Breast epithelium (tissue), 4 donors: ENCODE data around the gene ANO7. TPM values are rescaled to one million over a fixed set of nuclear protein-coding genes. Genes with fewer than 3 reads are reported as not detected.

ENCODE experiments used
- DNase-seq, 2 donors: peaks; one replicate each; pipeline ENCODE4 v3.0.0-alpha.2; 2019; ENCODE audit warnings: low spot score in 2 of 2
- H3K27ac ChIP-seq, 2 donors: fragments of 200-600 bp; sonication (generic) in 1 of 2; one replicate each; pipeline ENCODE4 v1.5.1; 2016 to 2019; ENCODE audit warnings: mild to moderate bottlenecking in 1 of 2
- H3K27me3 ChIP-seq, 2 donors: fragments of 200-600 bp; sonication (generic) in 1 of 2; one replicate each; pipeline versions ENCODE4 v1.5.1 to v1.6.0; 2017 to 2019; ENCODE audit warnings: control low read depth in 1 of 2, mild to moderate bottlenecking in 1 of 2
- H3K36me3 ChIP-seq: fragments of 200-600 bp; one replicate; pipeline ENCODE4 v1.5.1; 2019
- H3K4me1 ChIP-seq, 2 donors: fragments of 200-600 bp; sonication (generic); one replicate each; pipeline ENCODE4 v1.5.1; 2016 to 2019; ENCODE audit warnings: control low read depth in 1 of 2
- H3K4me3 ChIP-seq, 3 donors: fragments of 200-600 bp; sonication (generic); 1 replicate in 2 of 3; 2 replicates in 1 of 3; pipeline ENCODE4 v1.5.1; 2016 to 2019; ENCODE audit warnings: mild to moderate bottlenecking in 3 of 3, moderate library complexity in 2 of 3
- H3K9me3 ChIP-seq, 2 donors: fragments of 200-600 bp; sonication (generic) in 1 of 2; one replicate each; pipeline ENCODE4 v1.5.1; 2016 to 2019; ENCODE audit warnings: control low read depth in 1 of 2
- POLR2A ChIP-seq: fragments of 450-650 bp; IDR thresholded peaks from one replicate; pipeline ENCODE4 v1.6.1; 2016; ENCODE audit warnings: antibody characterized with exemption, mild to moderate bottlenecking, moderate library complexity
- POLR2AphosphoS5 ChIP-seq, 3 donors: sonication (generic); formaldehyde crosslinking; IDR thresholded peaks; one replicate each; pipeline ENCODE4 v1.6.1; 2017; ENCODE audit warnings: antibody characterized with exemption in 3 of 3
- intact Hi-C: fragments of 100-400 bp; cut with DNase I; formaldehyde crosslinking; loops from one replicate; pipeline ENCODE4 v1.15.1; 2023; ENCODE audit warnings: low total_unique reads
- total RNA-seq, 3 donors: library from RNA; depleted of rRNA; stranded (reverse); fragments of >200 nt; gene quantifications; one replicate each; pipeline ENCODE4 v1.1.0, GENCODE V29; 2016
- TF ChIP-seq, protein P1 (sequence below), 3 donors: fragments of 450-650 bp; IDR thresholded peaks; one replicate each; pipeline ENCODE4 v1.5.1; 2016 to 2017; ENCODE audit warnings: antibody characterized with exemption in 3 of 3, mild to moderate bottlenecking in 3 of 3, moderate library complexity in 3 of 3

Gene ANO7
- total RNA-seq, 3 donors from 2014 or later, result 0.98 to 1.6 TPM; not detected in 1

DNA sequence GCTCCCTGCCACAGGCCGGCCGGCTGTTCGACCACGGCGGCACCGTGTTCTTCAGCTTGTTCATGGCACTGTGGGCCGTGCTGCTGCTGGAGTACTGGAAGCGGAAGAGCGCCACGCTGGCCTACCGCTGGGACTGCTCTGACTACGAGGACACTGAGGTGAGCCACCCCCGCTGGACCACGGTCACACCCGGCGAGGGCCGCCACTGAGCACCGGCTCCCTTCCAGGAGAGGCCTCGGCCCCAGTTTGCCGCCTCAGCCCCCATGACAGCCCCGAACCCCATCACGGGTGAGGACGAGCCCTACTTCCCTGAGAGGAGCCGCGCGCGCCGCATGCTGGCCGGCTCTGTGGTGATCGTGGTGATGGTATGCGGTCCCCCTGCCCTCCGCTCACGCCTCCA, 20.8 kb downstream of the ANO7 start:
- Histone ChIP-seq H3K4me1 (no peaks in the 10 kb centered on the region), H3K36me3 (no peaks in the 10 kb centered on the region), H3K9me3 (no peaks in the 10 kb centered on the region), H3K4me3 (no peak overlapping the region), H3K27ac (no peak overlapping the region), H3K27me3 (no peaks in the 10 kb centered on the region)
- no peak for DNase-seq
- TF ChIP-seq POLR2AphosphoS5 (IDR thresholded peaks at IDR 0.05) (no peak), POLR2A (no peak)
- TF ChIP-seq, protein P1, sequence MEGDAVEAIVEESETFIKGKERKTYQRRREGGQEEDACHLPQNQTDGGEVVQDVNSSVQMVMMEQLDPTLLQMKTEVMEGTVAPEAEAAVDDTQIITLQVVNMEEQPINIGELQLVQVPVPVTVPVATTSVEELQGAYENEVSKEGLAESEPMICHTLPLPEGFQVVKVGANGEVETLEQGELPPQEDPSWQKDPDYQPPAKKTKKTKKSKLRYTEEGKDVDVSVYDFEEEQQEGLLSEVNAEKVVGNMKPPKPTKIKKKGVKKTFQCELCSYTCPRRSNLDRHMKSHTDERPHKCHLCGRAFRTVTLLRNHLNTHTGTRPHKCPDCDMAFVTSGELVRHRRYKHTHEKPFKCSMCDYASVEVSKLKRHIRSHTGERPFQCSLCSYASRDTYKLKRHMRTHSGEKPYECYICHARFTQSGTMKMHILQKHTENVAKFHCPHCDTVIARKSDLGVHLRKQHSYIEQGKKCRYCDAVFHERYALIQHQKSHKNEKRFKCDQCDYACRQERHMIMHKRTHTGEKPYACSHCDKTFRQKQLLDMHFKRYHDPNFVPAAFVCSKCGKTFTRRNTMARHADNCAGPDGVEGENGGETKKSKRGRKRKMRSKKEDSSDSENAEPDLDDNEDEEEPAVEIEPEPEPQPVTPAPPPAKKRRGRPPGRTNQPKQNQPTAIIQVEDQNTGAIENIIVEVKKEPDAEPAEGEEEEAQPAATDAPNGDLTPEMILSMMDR (IDR thresholded peaks at IDR 0.05), result no peak
- intact Hi-C loops, result no loop called here

DNA sequence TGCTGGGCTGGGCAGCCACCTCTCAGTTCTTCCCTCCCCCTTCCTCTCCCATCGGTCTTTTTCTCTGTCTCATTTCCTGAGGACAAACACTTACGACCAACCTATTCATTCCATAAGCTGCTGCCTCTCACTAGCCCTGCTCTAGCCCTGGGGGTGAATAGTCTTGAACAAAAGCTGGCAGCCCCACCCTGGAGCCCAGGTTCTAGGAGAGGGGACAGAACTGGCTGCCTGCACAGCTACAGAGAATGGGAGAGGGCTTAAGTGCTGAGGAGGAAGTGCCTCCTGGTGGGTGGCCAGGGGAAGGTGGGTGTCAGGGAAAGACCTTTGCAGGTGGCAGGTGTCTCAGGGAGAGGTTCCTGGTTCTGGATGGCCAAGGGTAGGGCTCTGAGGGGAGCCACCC, 22.8 kb downstream of the ANO7 start:
- Histone ChIP-seq H3K4me3 (no peak overlapping the region), H3K9me3 (no peaks in the 10 kb centered on the region), H3K36me3 (no peaks in the 10 kb centered on the region), H3K27ac (no peak overlapping the region), H3K27me3 (no peaks in the 10 kb centered on the region), H3K4me1 (no peaks in the 10 kb centered on the region)
- no peak for DNase-seq
- intact Hi-C loops, result no loop called here
- no peak for TF ChIP-seq POLR2AphosphoS5 (IDR thresholded peaks at IDR 0.05)
- TF ChIP-seq, protein P1 (IDR thresholded peaks at IDR 0.05), result no peak
- no peak for TF ChIP-seq POLR2A

DNA sequence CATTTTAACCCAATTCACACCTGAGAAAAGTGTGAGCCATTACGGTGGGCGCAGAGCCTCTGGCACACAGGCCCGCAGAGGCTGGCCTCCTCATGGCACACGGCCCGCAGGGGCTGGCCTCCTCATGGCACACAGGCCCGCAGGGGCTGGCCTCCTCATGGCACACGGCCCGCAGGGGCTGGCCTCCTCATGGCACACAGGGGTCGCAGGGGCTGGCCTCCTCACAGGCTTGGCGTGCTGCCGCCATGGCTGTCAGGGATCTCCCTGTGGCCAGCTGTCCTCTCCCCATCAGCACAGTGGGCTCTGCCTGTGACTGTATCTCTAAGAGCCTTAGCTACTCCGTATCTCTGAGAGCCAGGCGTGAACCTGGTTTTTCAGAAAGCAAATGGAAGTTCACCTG, 24.6 kb downstream of the ANO7 start:
- H3K36me3 ChIP-seq, result no peaks in the 10 kb centered on the region
- H3K4me3 ChIP-seq, result no peak overlapping the region
- no peaks in the 10 kb centered on the region for H3K4me1 ChIP-seq
- no peaks in the 10 kb centered on the region for H3K27me3 ChIP-seq
- no peak overlapping the region for H3K27ac ChIP-seq
- H3K9me3 ChIP-seq, result no peaks in the 10 kb centered on the region
- no peak for TF ChIP-seq POLR2AphosphoS5 (IDR thresholded peaks at IDR 0.05)
- TF ChIP-seq, protein P1 (IDR thresholded peaks at IDR 0.05), result no peak
- TF ChIP-seq POLR2A, result no peak
- no peak for DNase-seq
- intact Hi-C loops, result no loop called here

DNA sequence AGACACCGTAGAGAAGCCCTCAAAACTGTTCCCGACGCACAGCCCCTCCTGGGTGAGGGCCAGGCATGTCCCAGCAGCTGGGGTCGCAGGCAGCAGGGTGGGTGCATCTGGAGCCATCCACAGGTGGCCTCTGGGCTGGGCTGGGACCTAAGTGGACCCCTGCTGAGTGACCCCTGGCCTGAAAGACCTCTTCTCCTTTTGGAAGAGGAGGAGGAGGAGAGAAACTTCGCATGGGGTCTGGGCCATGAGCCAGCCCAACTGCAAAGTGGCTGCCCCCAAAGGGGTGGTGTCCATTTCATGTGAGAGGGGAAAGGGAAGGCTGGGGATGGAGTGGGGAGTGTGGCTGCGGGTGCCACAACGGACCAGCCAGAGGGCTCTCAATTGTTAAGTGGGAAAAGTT, 25.1 kb downstream of the ANO7 start:
- no peaks in the 10 kb centered on the region for H3K27me3 ChIP-seq
- H3K4me1 ChIP-seq, result no peaks in the 10 kb centered on the region
- DNase-seq, result no peak
- TF ChIP-seq, protein P1 (IDR thresholded peaks at IDR 0.05), result no peak
- TF ChIP-seq POLR2A (no peak), POLR2AphosphoS5 (IDR thresholded peaks at IDR 0.05) (no peak)
- H3K9me3 ChIP-seq, result no peaks in the 10 kb centered on the region
- intact Hi-C loops, result no loop called here
- no peaks in the 10 kb centered on the region for H3K36me3 ChIP-seq
- no peak overlapping the region for H3K27ac ChIP-seq
- H3K4me3 ChIP-seq, result no peak overlapping the region

DNA sequence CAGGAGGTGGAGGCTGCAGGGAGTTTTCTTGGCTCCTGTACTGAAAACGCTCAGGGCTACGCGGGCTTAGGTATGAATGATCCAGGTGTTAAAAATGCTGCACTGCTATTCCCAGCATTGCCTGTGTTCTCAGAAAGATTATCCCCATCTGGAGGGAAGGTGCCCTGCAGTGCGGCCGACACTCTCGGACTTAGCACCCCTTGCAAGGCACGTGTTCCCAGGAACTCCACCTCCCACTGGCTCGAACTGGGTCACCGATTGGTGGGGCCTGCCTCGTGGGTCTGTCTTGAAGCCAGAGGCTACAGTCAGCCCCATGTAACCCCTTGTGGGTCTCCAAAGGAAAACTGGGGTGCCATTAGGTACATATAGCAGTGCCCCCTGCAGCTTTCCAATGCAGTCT, 25.7 kb downstream of the ANO7 start:
- Histone ChIP-seq H3K27me3 (no peaks in the 10 kb centered on the region), H3K9me3 (no peaks in the 10 kb centered on the region), H3K4me3 (no peak overlapping the region), H3K36me3 (no peaks in the 10 kb centered on the region), H3K4me1 (peaks cover 0 to 6% of the 10 kb centered on the region in 2 donors), H3K27ac (no peak overlapping the region)
- TF ChIP-seq, protein P1 (IDR thresholded peaks at IDR 0.05), result no peak
- TF ChIP-seq POLR2A (no peak), POLR2AphosphoS5 (IDR thresholded peaks at IDR 0.05) (no peak)
- intact Hi-C loops, result no loop called here
- no peak for DNase-seq
